Activated T-cell treated with anti-CD3 and anti-CD28 coated beads, Interleukin-2, amount 50 U/mL, for 24 hours (primary cell): Measurements from ENCODE around the gene PRKCE.

Source experiments
- DNase-seq: peaks from one replicate; pipeline ENCODE4 v3.0.0-alpha.2; 2020
- H3K27ac Mint-ChIP-seq: 2 replicates; pipeline ENCODE4 v1.8.0; 2020; ENCODE audit warnings: mild to moderate bottlenecking, mixed read lengths
- H3K27me3 Mint-ChIP-seq: 2 replicates; pipeline ENCODE4 v1.8.0; 2020; ENCODE audit warnings: mixed read lengths
- H3K36me3 Mint-ChIP-seq: 2 replicates; pipeline ENCODE4 v1.8.0; 2020; ENCODE audit warnings: low read depth, mixed read lengths
- H3K4me1 Mint-ChIP-seq: 2 replicates; pipeline ENCODE4 v1.8.0; 2020; ENCODE audit warnings: low read depth, mixed read lengths
- H3K4me3 Mint-ChIP-seq: 2 replicates; pipeline ENCODE4 v1.8.0; 2020; ENCODE audit warnings: mild to moderate bottlenecking, moderate library complexity, mixed read lengths
- H3K9me3 Mint-ChIP-seq: 2 replicates; pipeline ENCODE4 v1.8.0; 2020; ENCODE audit warnings: mixed read lengths

Gene PRKCE

GRCh38 chr2:46065152-46065551, 413.7 kb downstream of the PRKCE start:
- no peak for DNase-seq
- H3K36me3 Mint-ChIP-seq, result no peaks in the 10 kb centered on the region
- H3K27ac Mint-ChIP-seq, result no peak overlapping the region
- H3K4me3 Mint-ChIP-seq, result no peak overlapping the region
- H3K4me1 Mint-ChIP-seq, result peaks cover 25% of the 10 kb centered on the region
- H3K27me3 Mint-ChIP-seq, result no peaks in the 10 kb centered on the region
- no peaks in the 10 kb centered on the region for H3K9me3 Mint-ChIP-seq

GRCh38 chr2:46066116-46066515, 414.6 kb downstream of the PRKCE start:
- no peaks in the 10 kb centered on the region for H3K27me3 Mint-ChIP-seq
- no peak for DNase-seq
- H3K27ac Mint-ChIP-seq, result no peak overlapping the region
- H3K9me3 Mint-ChIP-seq, result no peaks in the 10 kb centered on the region
- H3K4me1 Mint-ChIP-seq, result peaks cover 25% of the 10 kb centered on the region
- H3K36me3 Mint-ChIP-seq, result no peaks in the 10 kb centered on the region
- no peak overlapping the region for H3K4me3 Mint-ChIP-seq

- Mint-ChIP-seq H3K36me3 (no peaks in the 10 kb centered on the region), H3K27ac (no peak overlapping the region), H3K4me1 (peaks cover 25% of the 10 kb centered on the region), H3K27me3 (no peaks in the 10 kb centered on the region), H3K4me3 (no peak overlapping the region), H3K9me3 (no peaks in the 10 kb centered on the region)
- DNase-seq, result no peak
These were observed 415.1 kb downstream of the PRKCE start for GRCh38 chr2:46066601-46067000.

- Mint-ChIP-seq H3K27me3 (no peaks in the 10 kb centered on the region), H3K27ac (no peak overlapping the region), H3K9me3 (no peaks in the 10 kb centered on the region), H3K36me3 (no peaks in the 10 kb centered on the region), H3K4me1 (peaks cover 25% of the 10 kb centered on the region), H3K4me3 (no peak overlapping the region)
- no peak for DNase-seq
These were observed 415.6 kb downstream of the PRKCE start for GRCh38 chr2:46067062-46067461.

GRCh38 chr2:46067501-46068305, 416.2 kb downstream of the PRKCE start:
- Mint-ChIP-seq H3K36me3 (no peaks in the 10 kb centered on the region), H3K9me3 (no peaks in the 10 kb centered on the region), H3K27ac (no peak overlapping the region), H3K4me3 (no peak overlapping the region), H3K4me1 (peaks cover 25% of the 10 kb centered on the region), H3K27me3 (no peaks in the 10 kb centered on the region)
- no peak for DNase-seq

- Mint-ChIP-seq H3K4me1 (peaks cover 28% of the 10 kb centered on the region), H3K27me3 (no peaks in the 10 kb centered on the region), H3K27ac (no peak overlapping the region), H3K9me3 (no peaks in the 10 kb centered on the region), H3K4me3 (no peak overlapping the region), H3K36me3 (no peaks in the 10 kb centered on the region)
- DNase-seq, result no peak
These were observed 417.2 kb downstream of the PRKCE start for GRCh38 chr2:46068636-46069035.

- H3K36me3 Mint-ChIP-seq, result no peaks in the 10 kb centered on the region
- no peaks in the 10 kb centered on the region for H3K27me3 Mint-ChIP-seq
- H3K27ac Mint-ChIP-seq, result no peak overlapping the region
- peaks cover 27% of the 10 kb centered on the region for H3K4me1 Mint-ChIP-seq
- no peaks in the 10 kb centered on the region for H3K9me3 Mint-ChIP-seq
- no peak overlapping the region for H3K4me3 Mint-ChIP-seq
- no peak for DNase-seq
These were observed 419.6 kb downstream of the PRKCE start for GRCh38 chr2:46071074-46071473.

GRCh38 chr2:46072101-46072820, 420.8 kb downstream of the PRKCE start:
- no peaks in the 10 kb centered on the region for H3K36me3 Mint-ChIP-seq
- no peak for DNase-seq
- H3K27me3 Mint-ChIP-seq, result no peaks in the 10 kb centered on the region
- peaks cover 17% of the 10 kb centered on the region for H3K4me1 Mint-ChIP-seq
- H3K4me3 Mint-ChIP-seq, result no peak overlapping the region
- no peaks in the 10 kb centered on the region for H3K9me3 Mint-ChIP-seq
- no peak overlapping the region for H3K27ac Mint-ChIP-seq

GRCh38 chr2:46073540-46074046, 422.1 kb downstream of the PRKCE start:
- no peak overlapping the region for H3K27ac Mint-ChIP-seq
- H3K4me1 Mint-ChIP-seq, result peaks cover 9% of the 10 kb centered on the region
- no peaks in the 10 kb centered on the region for H3K9me3 Mint-ChIP-seq
- H3K27me3 Mint-ChIP-seq, result no peaks in the 10 kb centered on the region
- H3K36me3 Mint-ChIP-seq, result no peaks in the 10 kb centered on the region
- DNase-seq, result no peak
- no peak overlapping the region for H3K4me3 Mint-ChIP-seq

GRCh38 chr2:46074501-46074900, 423.0 kb downstream of the PRKCE start:
- no peaks in the 10 kb centered on the region for H3K36me3 Mint-ChIP-seq
- H3K27ac Mint-ChIP-seq, result no peak overlapping the region
- no peaks in the 10 kb centered on the region for H3K9me3 Mint-ChIP-seq
- peaks cover 12% of the 10 kb centered on the region for H3K4me1 Mint-ChIP-seq
- no peaks in the 10 kb centered on the region for H3K27me3 Mint-ChIP-seq
- H3K4me3 Mint-ChIP-seq, result no peak overlapping the region
- DNase-seq, result no peak

- no peak for DNase-seq
- no peaks in the 10 kb centered on the region for H3K27me3 Mint-ChIP-seq
These were observed 424.4 kb downstream of the PRKCE start for GRCh38 chr2:46075848-46076247.

GRCh38 chr2:46076251-46076650, 424.8 kb downstream of the PRKCE start:
- H3K27me3 Mint-ChIP-seq, result no peaks in the 10 kb centered on the region
- no peaks in the 10 kb centered on the region for H3K36me3 Mint-ChIP-seq
- no peak overlapping the region for H3K27ac Mint-ChIP-seq
- H3K4me1 Mint-ChIP-seq, result peaks cover 20% of the 10 kb centered on the region
- H3K9me3 Mint-ChIP-seq, result no peaks in the 10 kb centered on the region
- no peak overlapping the region for H3K4me3 Mint-ChIP-seq
- DNase-seq, result no peak

More at GRCh38 chr2:46075848-46076247, 424.4 kb downstream of the PRKCE start:
- H3K9me3 Mint-ChIP-seq, result no peaks in the 10 kb centered on the region
- no peak overlapping the region for H3K4me3 Mint-ChIP-seq
- peaks cover 20% of the 10 kb centered on the region for H3K4me1 Mint-ChIP-seq
- no peaks in the 10 kb centered on the region for H3K36me3 Mint-ChIP-seq
- H3K27ac Mint-ChIP-seq, result no peak overlapping the region

- no peaks in the 10 kb centered on the region for H3K36me3 Mint-ChIP-seq
- peaks cover 20% of the 10 kb centered on the region for H3K4me1 Mint-ChIP-seq
- DNase-seq, result no peak
- no peak overlapping the region for H3K27ac Mint-ChIP-seq
- H3K9me3 Mint-ChIP-seq, result no peaks in the 10 kb centered on the region
- no peaks in the 10 kb centered on the region for H3K27me3 Mint-ChIP-seq
- H3K4me3 Mint-ChIP-seq, result no peak overlapping the region
These were observed 425.4 kb downstream of the PRKCE start for GRCh38 chr2:46076875-46077274.

- no peak for DNase-seq
- no peak overlapping the region for H3K4me3 Mint-ChIP-seq
- no peak overlapping the region for H3K27ac Mint-ChIP-seq
- H3K9me3 Mint-ChIP-seq, result no peaks in the 10 kb centered on the region
- peaks cover 26% of the 10 kb centered on the region for H3K4me1 Mint-ChIP-seq
- no peaks in the 10 kb centered on the region for H3K27me3 Mint-ChIP-seq
- no peaks in the 10 kb centered on the region for H3K36me3 Mint-ChIP-seq
These were observed 426.1 kb downstream of the PRKCE start for GRCh38 chr2:46077522-46078107.
